K562 (cell line): ENCODE results near the gene CLDN7. TPM values are rescaled to one million over a fixed set of nuclear protein-coding genes. Genes with fewer than 3 reads are reported as not detected.

Source experiments
- BRD9 ChIP-seq: fragments of 450-650 bp; IDR thresholded peaks from 2 replicates; pipeline ENCODE4 v1.6.1; 2018; ENCODE audit warnings: low read depth; ENCODE audit not compliant: partially characterized antibody
- CHD2 ChIP-seq: IDR thresholded peaks from 2 replicates; pipeline ENCODE4 v1.6.1; 2011; ENCODE audit warnings: low read depth, low read length
- DDX20 ChIP-seq: fragments of 450-650 bp; IDR thresholded peaks from 2 replicates; pipeline ENCODE4 v1.6.1; 2016; ENCODE audit warnings: missing genetic modification characterization, low read depth, mild to moderate bottlenecking, missing compliant biosample characterization, moderate library complexity
- E4F1 ChIP-seq: fragments of 250-450 bp; sonication (Bioruptor Pico); IDR thresholded peaks from 2 replicates; pipeline ENCODE4 v1.5.0; 2021; ENCODE audit warnings: mild to moderate bottlenecking, borderline replicate concordance
- EP400 ChIP-seq: fragments of 450-650 bp; IDR thresholded peaks from 2 replicates; pipeline ENCODE4 v1.6.1; 2017; ENCODE audit warnings: antibody characterized with exemption, mild to moderate bottlenecking, moderate library complexity
- HBP1 ChIP-seq: fragments of 450-650 bp; formaldehyde crosslinking; IDR thresholded peaks from 2 replicates; pipeline ENCODE4 v1.4.0; 2022; ENCODE audit warnings: missing genetic modification characterization
- HLTF ChIP-seq: fragments of 450-650 bp; IDR thresholded peaks from 2 replicates; pipeline ENCODE4 v1.6.1; 2016
- KDM5B ChIP-seq: fragments of 200-600 bp; sonication (generic); IDR thresholded peaks from 2 replicates; pipeline ENCODE4 v1.6.1; 2012; ENCODE audit warnings: low read depth, mild to moderate bottlenecking, moderate library complexity, low read length, control low read depth, inconsistent platforms; ENCODE audit not compliant: insufficient replicate concordance
- MNT ChIP-seq, 2 experiments: fragments of 450-650 bp; conservative IDR thresholded peaks; 2 replicates each; pipeline ENCODE4 v1.6.1; 2017; ENCODE audit warnings: mild to moderate bottlenecking in 2 of 2, moderate library complexity in 2 of 2
- MTA1 ChIP-seq: fragments of 450-650 bp; IDR thresholded peaks from 2 replicates; pipeline ENCODE4 v1.6.1; 2017; ENCODE audit warnings: borderline replicate concordance
- NR2C2 ChIP-seq, 2 experiments: fragments of 200-800 bp in 1 of 2; sonication (Bioruptor generic) in 1 of 2; sonication (generic) in 1 of 2; formaldehyde crosslinking in 1 of 2; IDR thresholded peaks; 2 replicates each; pipeline versions ENCODE4 v1.6.1 to v1.8.0; 2016 to 2022; ENCODE audit warnings: mild to moderate bottlenecking in 1 of 2, missing compliant biosample characterization in 1 of 2, missing genetic modification characterization in 1 of 2, missing genetic modification reagents in 1 of 2
- NR4A1 ChIP-seq, 2 experiments: fragments of 250-450 bp in 1 of 2; fragments of 450-650 bp in 1 of 2; sonication (Bioruptor Pico) in 1 of 2; IDR thresholded peaks; 2 replicates each; pipeline versions ENCODE4 v1.4.0 to v1.6.1; 2016 to 2020; ENCODE audit warnings: mild to moderate bottlenecking in 2 of 2, missing compliant biosample characterization in 1 of 2, missing genetic modification characterization in 1 of 2, moderate library complexity in 1 of 2
- PHF21A ChIP-seq: fragments of 450-650 bp; IDR thresholded peaks from 2 replicates; pipeline ENCODE4 v1.6.1; 2017; ENCODE audit warnings: low read depth, borderline replicate concordance
- RUNX1 ChIP-seq: sonication (generic); IDR thresholded peaks from 2 replicates; pipeline ENCODE4 v1.6.1; 2016; ENCODE audit warnings: antibody characterized with exemption, low read depth
- SIRT6 ChIP-seq: IDR thresholded peaks from one replicate; pipeline ENCODE4 v1.6.1; 2012; ENCODE audit warnings: low read depth, mild to moderate bottlenecking, control low read depth, inconsistent platforms, low read length, moderate library complexity
- SMARCA4 ChIP-seq: fragments of 450-650 bp; IDR thresholded peaks from 2 replicates; pipeline ENCODE4 v1.6.1; 2016
- YY1 ChIP-seq, 3 experiments: IDR thresholded peaks; 2 replicates each; pipeline ENCODE4 v1.6.1; 2011; ENCODE audit warnings: low read length in 2 of 3, mild to moderate bottlenecking in 2 of 3, moderate library complexity in 2 of 3, borderline replicate concordance in 1 of 3, control low read depth in 1 of 3, low read depth in 1 of 3; ENCODE audit not compliant: insufficient read depth in 3 of 3, insufficient replicate concordance in 2 of 3, control insufficient read depth in 1 of 3, insufficient read length in 1 of 3; ENCODE audit errors: extremely low read depth in 1 of 3
- ZFPM2 ChIP-seq: fragments of 250-450 bp; sonication (Bioruptor Pico); IDR thresholded peaks from 2 replicates; pipeline ENCODE4 v1.5.1; 2022; ENCODE audit warnings: mild to moderate bottlenecking
- ZKSCAN8 ChIP-seq: fragments of 200-800 bp; sonication (Bioruptor generic); IDR thresholded peaks from 2 replicates; pipeline ENCODE4 v1.6.1; 2016; ENCODE audit warnings: missing genetic modification characterization, missing compliant biosample characterization
- ZNF174 ChIP-seq: fragments of 250-450 bp; sonication (Bioruptor Pico); IDR thresholded peaks from 2 replicates; pipeline ENCODE4 v1.4.0; 2020; ENCODE audit warnings: mild to moderate bottlenecking
- ZNF764 ChIP-seq: fragments of 250-450 bp; sonication (Bioruptor Pico); IDR thresholded peaks from 2 replicates; pipeline ENCODE4 v1.4.0; 2020; ENCODE audit warnings: low read depth, mild to moderate bottlenecking, moderate library complexity
- polyA plus RNA-seq, 8 experiments: library from polyadenylated mRNA; depleted of rRNA in 4 of 8; stranded (reverse) in 5 of 8; unstranded in 3 of 8; fragments of >200 nt; fragmentation: Nextera tagmentation in 2 of 8; fragmentation: Illumina TruSeq in 1 of 8; extraction: Ambion mirVana in 2 of 8; extraction: Trizol in 1 of 8; gene quantifications; 2 replicates each; pipeline versions ENCODE4 v1.2.1 to v1.2.3, GENCODE V29; 2011 to 2014; ENCODE audit warnings: inconsistent platforms in 1 of 8, missing spikeins in 1 of 8
- total RNA-seq, 7 experiments: library from RNA; depleted of rRNA in 6 of 7; stranded (reverse); fragments of >200 nt in 6 of 7; fragmentation: Illumina TruSeq in 2 of 7; extraction: Trizol in 2 of 7; gene quantifications; 2 replicates each; pipeline versions ENCODE4 v1.2.1 to v1.2.3, GENCODE V29; 2011 to 2021; ENCODE audit warnings: low replicate concordance in 1 of 7

The CLDN7 gene
- total and polyA plus RNA-seq, 9 of the 15 experiments (the other 6 are each of a cell fraction or from before 2014, with no cell fraction given): 2.2 to 14.5 (median 7.6) TPM

GRCh38 chr17:7262935-7263800 lies 890 bp upstream of the CLDN7 start (continued):
- TF ChIP-seq HBP1 (0 out of 2 replicates have a peak, but pooled peaks have one; percentile 34), BRD9 (peak; percentile 92), RUNX1 (no peak), CHD2 (peak; percentile 47; the same call in 1 of the 2 replicates), MNT (conservative IDR thresholded peaks at IDR 0.05) (0 out of 4 replicates have a peak, but pooled peaks of 1 of the 2 experiments have one; percentile 19), ZNF174 (no peak), ZFPM2 (CRISPR knock-in tag) (no peak), SMARCA4 (peak; percentile 60; the same call in 1 of the 2 replicates), DDX20 (tag) (no peak), E4F1 (CRISPR knock-in tag) (no peak), ZKSCAN8 (CRISPR knock-in tag) (no peak), ZNF764 (CRISPR knock-in tag) (no peak), EP400 (0 out of 2 replicates have a peak, but pooled peaks have one; percentile 25), NR4A1 (CRISPR knock-in tag; IDR thresholded peaks at IDR 0.05) (no peak), NR4A1 (tag; IDR thresholded peaks at IDR 0.05) (no peak), KDM5B (peak; percentile 40), MTA1 (peak; percentile 47; the same call in 1 of the 2 replicates), YY1 (IDR thresholded peaks at IDR 0.05; ENCODE audit: borderline replicate concordance in 1 of 3, control insufficient read depth in 1 of 3, extremely low read depth in 1 of 3, insufficient read depth in 3 of 3, insufficient read length in 1 of 3, insufficient replicate concordance in 2 of 3, low read depth in 1 of 3, low read length in 2 of 3) (peak in 1 of 3 experiments; percentile 33), HLTF (no peak; the same call in 1 of the 2 replicates), PHF21A (no peak), SIRT6 (no peak), NR2C2 (CRISPR knock-in tag; IDR thresholded peaks at IDR 0.05) (no peak), NR2C2 (tag; IDR thresholded peaks at IDR 0.05) (0 out of 2 replicates have a peak, but pooled peaks have one; percentile 0)
